Measurements from ENCODE around the gene PTGFRN.

DNA sequence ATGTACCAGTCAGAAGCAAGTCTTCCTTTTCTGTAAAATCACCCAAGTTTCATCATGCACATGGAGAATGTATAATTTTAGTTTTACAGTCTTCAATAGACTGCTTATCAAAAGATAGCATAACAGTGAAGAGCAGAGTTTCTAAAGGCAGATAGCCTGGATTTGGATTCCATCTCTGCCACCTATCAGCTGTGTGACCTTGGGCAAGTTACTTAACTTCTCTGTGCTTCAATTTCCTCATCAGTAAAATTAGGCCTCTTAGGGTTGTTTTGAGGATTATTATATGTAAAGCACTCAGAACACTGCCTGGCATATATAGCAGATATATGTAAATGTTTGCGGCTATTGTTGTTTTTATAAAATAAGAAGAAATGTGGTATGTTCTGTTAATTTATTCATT, 38.9 kb downstream of the PTGFRN start:
- TF ChIP-seq FOXA1 (IDR thresholded peaks at IDR 0.05), result no peak
- TF ChIP-seq SUZ12 (IDR thresholded peaks at IDR 0.05), result no peak
- no peak for TF ChIP-seq ARNT (IDR thresholded peaks at IDR 0.05)
- TF ChIP-seq ZNF384 (IDR thresholded peaks at IDR 0.05), result no peak
- no peak for TF ChIP-seq SP1 (IDR thresholded peaks at IDR 0.05)
- TF ChIP-seq ELF4 (IDR thresholded peaks at IDR 0.05), result no peak

Data from HEK293T (cell line).